Neural crest cell (in vitro differentiated cells): ENCODE measurements around the gene TSR2. TPM values are rescaled to one million over a fixed set of nuclear protein-coding genes. Genes with fewer than 3 reads are reported as not detected.
A peak's percentile ranks its signal among the peaks of the same experiment; 100 is the strongest.

Experiments used
- DNase-seq: peaks from one replicate; pipeline ENCODE4 v3.0.0; 2021; ENCODE audit warnings: low read depth, mixed read lengths, low spot score
- H3K27ac Mint-ChIP-seq: one replicate; pipeline ENCODE4 v1.8.0; 2021; ENCODE audit warnings: mild to moderate bottlenecking, mixed read lengths; ENCODE audit not compliant: unreplicated experiment
- H3K27me3 Mint-ChIP-seq: 2 replicates; pipeline ENCODE4 v1.8.0; 2021; ENCODE audit warnings: low read depth, mild to moderate bottlenecking, mixed read lengths
- H3K36me3 Mint-ChIP-seq: 2 replicates; pipeline ENCODE4 v1.8.0; 2021; ENCODE audit warnings: low read depth, mild to moderate bottlenecking, mixed read lengths
- H3K4me1 Mint-ChIP-seq: 2 replicates; pipeline ENCODE4 v1.8.0; 2021; ENCODE audit warnings: mixed read lengths
- H3K4me3 Mint-ChIP-seq: one replicate; pipeline ENCODE4 v1.8.0; 2021; ENCODE audit warnings: mild to moderate bottlenecking, mixed read lengths
- H3K9me3 Mint-ChIP-seq: 2 replicates; pipeline ENCODE4 v1.8.0; 2021; ENCODE audit warnings: mixed read lengths
- CTCF ChIP-seq: fragments of 200-600 bp; sonication (generic); conservative IDR thresholded peaks from 2 replicates; pipeline ENCODE4 v1.5.0; 2021; ENCODE audit warnings: antibody characterized with exemption, mild to moderate bottlenecking
- long read RNA-seq: library from polyadenylated mRNA; unstranded; transcript quantifications from one replicate; pipeline ENCODE4 v2.0.0, GENCODE V29; 2020
- total RNA-seq: library from RNA; stranded (reverse); gene quantifications from 2 replicates; pipeline ENCODE4 v1.2.1, GENCODE V29; 2021

TSR2 gene
- 39.3 and 40.2 TPM in 2 replicates for total RNA-seq
- long read RNA-seq, transcript TSR2-201 (5 exons, 1,534 nt): major isoform, 32 of 38 reads
- long read RNA-seq, partial matches to known transcripts: 1 of 38 reads
- long read RNA-seq, other reads (novel, unspliced or antisense): 5 of 38 reads

GRCh38 chrX:54439960-54440871, at the start of gene TSR2:
Gene TSR2, plus strand, starts transcription at chrX:54440404. Its CDS starts 18 bp downstream, at chrX:54440422.
- DNase-seq: peak; percentile 59
- Mint-ChIP-seq H3K4me1 (peaks cover 18% of the 10 kb centered on the region), H3K27me3 (no peaks in the 10 kb centered on the region), H3K9me3 (no peaks in the 10 kb centered on the region), H3K4me3 (peak within 1 kb of the TSS; percentile 94), H3K27ac (peak within 1 kb of the TSS; percentile 95), H3K36me3 (peaks cover 12% of the 10 kb centered on the region)
- peak; percentile 46 for TF ChIP-seq CTCF

GRCh38 chrX:54397113-54397512, 43.1 kb upstream of the TSR2 start:
- no peaks in the 10 kb centered on the region for H3K27me3 Mint-ChIP-seq
- H3K4me1 Mint-ChIP-seq: no peaks in the 10 kb centered on the region
- no peak overlapping the region for H3K27ac Mint-ChIP-seq
- no peak overlapping the region for H3K4me3 Mint-ChIP-seq
- peaks cover 4% of the 10 kb centered on the region for H3K9me3 Mint-ChIP-seq
- H3K36me3 Mint-ChIP-seq: no peaks in the 10 kb centered on the region
- no peak for DNase-seq
- TF ChIP-seq CTCF: no peak

- no peaks in the 10 kb centered on the region for H3K4me1 Mint-ChIP-seq
- no peak overlapping the region for H3K27ac Mint-ChIP-seq
- DNase-seq: no peak
- H3K4me3 Mint-ChIP-seq: no peak overlapping the region
- H3K9me3 Mint-ChIP-seq: peaks cover 4% of the 10 kb centered on the region
- H3K36me3 Mint-ChIP-seq: no peaks in the 10 kb centered on the region
- H3K27me3 Mint-ChIP-seq: no peaks in the 10 kb centered on the region
- TF ChIP-seq CTCF: no peak
These were observed 32.9 kb upstream of the TSR2 start for GRCh38 chrX:54407266-54407665.

GRCh38 chrX:54411732-54412131, 28.5 kb upstream of the TSR2 start:
- DNase-seq: no peak
- peaks cover 11% of the 10 kb centered on the region for H3K4me1 Mint-ChIP-seq
- H3K36me3 Mint-ChIP-seq: no peaks in the 10 kb centered on the region
- peaks cover 10% of the 10 kb centered on the region for H3K9me3 Mint-ChIP-seq
- no peak for TF ChIP-seq CTCF
- no peak overlapping the region for H3K27ac Mint-ChIP-seq
- no peak overlapping the region for H3K4me3 Mint-ChIP-seq
- H3K27me3 Mint-ChIP-seq: no peaks in the 10 kb centered on the region

GRCh38 chrX:54413753-54414152, 26.5 kb upstream of the TSR2 start:
- TF ChIP-seq CTCF: no peak

More at GRCh38 chrX:54413753-54414152, 26.5 kb upstream of the TSR2 start:
- H3K4me1 Mint-ChIP-seq: peaks cover 11% of the 10 kb centered on the region
- no peak for DNase-seq
- H3K4me3 Mint-ChIP-seq: no peak overlapping the region
- no peaks in the 10 kb centered on the region for H3K27me3 Mint-ChIP-seq
- peaks cover 14% of the 10 kb centered on the region for H3K9me3 Mint-ChIP-seq
- H3K36me3 Mint-ChIP-seq: peaks cover 4% of the 10 kb centered on the region
- no peak overlapping the region for H3K27ac Mint-ChIP-seq
